HL-60 (cell line): ENCODE data around the gene TENM4.
A peak's percentile ranks its signal among the peaks of the same experiment; 100 is the strongest.

ENCODE experiments used
- DNase-seq, 2 experiments: peaks; one replicate each; pipeline ENCODE4 v3.0.0-alpha.2; 2010 to 2020; ENCODE audit warnings: low read depth in 1 of 2, low spot score in 1 of 2
- H3K27ac ChIP-seq: fragments of 250-450 bp; sonication (Bioruptor Pico); replicated peaks from 2 replicates; pipeline ENCODE4 v1.5.1; 2020; ENCODE audit warnings: mild to moderate bottlenecking, moderate library complexity
- H3K27me3 ChIP-seq: fragments of 250-450 bp; sonication (Bioruptor Pico); 2 replicates; pipeline ENCODE4 v1.5.1; 2021; ENCODE audit warnings: mild to moderate bottlenecking, moderate library complexity; ENCODE audit not compliant: insufficient read depth, poor library complexity, severe bottlenecking
- H3K4me3 ChIP-seq: replicated peaks from 2 replicates; pipeline ENCODE4 v1.5.1; 2011; ENCODE audit warnings: mild to moderate bottlenecking, control low read depth, low read length; ENCODE audit not compliant: insufficient read depth
- GABPA ChIP-seq: IDR thresholded peaks from 2 replicates; pipeline ENCODE4 v1.6.1; 2012; ENCODE audit warnings: low read depth
- POLR2AphosphoS5 ChIP-seq: IDR thresholded peaks from 2 replicates; pipeline ENCODE4 v1.6.1; 2012; ENCODE audit warnings: low read depth
- SPI1 ChIP-seq: IDR thresholded peaks from 2 replicates; pipeline ENCODE4 v1.6.1; 2012; ENCODE audit warnings: low read depth, mild to moderate bottlenecking, borderline replicate concordance
- TF ChIP-seq, protein P1 (sequence below): IDR thresholded peaks from 2 replicates; pipeline ENCODE4 v1.6.1; 2012; ENCODE audit warnings: low read depth; ENCODE audit not compliant: insufficient replicate concordance
- TF ChIP-seq, protein P2 (sequence below): IDR thresholded peaks from one replicate; pipeline ENCODE4 v1.5.1; 2011; ENCODE audit warnings: low read length, control low read depth, inconsistent platforms; ENCODE audit not compliant: insufficient read depth

Gene TENM4

DNA sequence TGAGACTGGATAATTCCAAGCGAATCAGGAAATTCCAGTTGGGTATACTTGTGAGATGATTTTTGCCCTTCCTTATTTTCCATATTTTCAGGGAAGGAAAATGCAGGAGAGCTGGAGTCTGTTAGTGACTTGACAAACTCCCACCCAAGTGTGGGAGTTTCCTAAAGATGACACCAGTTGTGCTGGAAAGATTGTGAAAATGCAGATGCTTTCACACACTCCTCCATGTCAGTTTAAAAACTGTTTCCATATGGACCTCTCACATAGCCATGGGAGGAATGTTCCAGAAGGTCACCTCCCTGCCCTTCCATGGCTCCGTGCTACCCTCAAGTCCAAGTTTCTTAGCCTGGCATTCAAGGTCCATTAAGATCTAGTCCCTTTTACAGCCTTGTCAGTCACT is 515.4 kb downstream of the TENM4 start:
- Histone ChIP-seq H3K4me3 (no peak overlapping the region), H3K27me3 (peaks cover 1% of the 10 kb centered on the region), H3K27ac (no peak overlapping the region)
- TF ChIP-seq GABPA = no peak
- TF ChIP-seq SPI1 = no peak
- no peak for DNase-seq

DNA sequence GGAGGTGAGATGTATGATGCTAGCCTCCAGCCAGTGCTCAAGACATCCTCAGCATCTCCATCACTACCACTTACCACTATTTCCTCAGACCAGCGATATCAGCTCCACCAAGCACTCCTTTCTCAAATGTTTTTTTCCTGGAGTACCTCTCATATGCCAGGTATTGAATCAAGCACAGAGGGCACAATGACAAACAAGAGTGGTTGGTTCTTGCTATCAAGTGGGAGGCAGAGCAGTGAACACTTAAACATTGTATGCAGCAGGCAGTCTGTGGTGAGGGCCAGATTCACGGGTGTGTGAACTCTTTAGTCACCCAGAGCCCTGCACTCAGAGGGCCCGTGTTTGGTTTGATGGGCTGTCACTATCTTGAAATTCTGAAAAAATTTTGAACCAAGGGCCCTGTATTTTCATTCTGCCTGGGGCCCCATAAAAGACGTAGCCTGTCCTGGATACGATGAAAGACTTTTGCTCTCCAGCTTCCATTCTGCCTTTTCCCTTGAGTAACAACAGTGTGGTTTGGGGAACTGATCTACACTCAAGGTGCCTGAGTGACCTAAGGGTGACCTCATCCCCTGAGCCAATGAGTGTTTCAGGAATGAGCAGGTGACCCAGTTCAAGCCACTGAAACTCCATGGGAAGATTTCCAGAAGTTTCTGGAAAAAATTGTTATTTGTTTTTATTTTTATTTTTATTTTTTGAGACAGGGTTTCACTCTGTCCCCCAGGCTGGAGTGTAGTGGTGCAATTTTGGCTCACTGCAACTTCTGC is 517.8 kb downstream of the TENM4 start:
- H3K27ac ChIP-seq = no peak overlapping the region
- TF ChIP-seq POLR2AphosphoS5 (no peak), SPI1 (no peak), GABPA (no peak)
- TF ChIP-seq, protein P1, sequence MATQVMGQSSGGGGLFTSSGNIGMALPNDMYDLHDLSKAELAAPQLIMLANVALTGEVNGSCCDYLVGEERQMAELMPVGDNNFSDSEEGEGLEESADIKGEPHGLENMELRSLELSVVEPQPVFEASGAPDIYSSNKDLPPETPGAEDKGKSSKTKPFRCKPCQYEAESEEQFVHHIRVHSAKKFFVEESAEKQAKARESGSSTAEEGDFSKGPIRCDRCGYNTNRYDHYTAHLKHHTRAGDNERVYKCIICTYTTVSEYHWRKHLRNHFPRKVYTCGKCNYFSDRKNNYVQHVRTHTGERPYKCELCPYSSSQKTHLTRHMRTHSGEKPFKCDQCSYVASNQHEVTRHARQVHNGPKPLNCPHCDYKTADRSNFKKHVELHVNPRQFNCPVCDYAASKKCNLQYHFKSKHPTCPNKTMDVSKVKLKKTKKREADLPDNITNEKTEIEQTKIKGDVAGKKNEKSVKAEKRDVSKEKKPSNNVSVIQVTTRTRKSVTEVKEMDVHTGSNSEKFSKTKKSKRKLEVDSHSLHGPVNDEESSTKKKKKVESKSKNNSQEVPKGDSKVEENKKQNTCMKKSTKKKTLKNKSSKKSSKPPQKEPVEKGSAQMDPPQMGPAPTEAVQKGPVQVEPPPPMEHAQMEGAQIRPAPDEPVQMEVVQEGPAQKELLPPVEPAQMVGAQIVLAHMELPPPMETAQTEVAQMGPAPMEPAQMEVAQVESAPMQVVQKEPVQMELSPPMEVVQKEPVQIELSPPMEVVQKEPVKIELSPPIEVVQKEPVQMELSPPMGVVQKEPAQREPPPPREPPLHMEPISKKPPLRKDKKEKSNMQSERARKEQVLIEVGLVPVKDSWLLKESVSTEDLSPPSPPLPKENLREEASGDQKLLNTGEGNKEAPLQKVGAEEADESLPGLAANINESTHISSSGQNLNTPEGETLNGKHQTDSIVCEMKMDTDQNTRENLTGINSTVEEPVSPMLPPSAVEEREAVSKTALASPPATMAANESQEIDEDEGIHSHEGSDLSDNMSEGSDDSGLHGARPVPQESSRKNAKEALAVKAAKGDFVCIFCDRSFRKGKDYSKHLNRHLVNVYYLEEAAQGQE = no peak
- TF ChIP-seq, protein P2, sequence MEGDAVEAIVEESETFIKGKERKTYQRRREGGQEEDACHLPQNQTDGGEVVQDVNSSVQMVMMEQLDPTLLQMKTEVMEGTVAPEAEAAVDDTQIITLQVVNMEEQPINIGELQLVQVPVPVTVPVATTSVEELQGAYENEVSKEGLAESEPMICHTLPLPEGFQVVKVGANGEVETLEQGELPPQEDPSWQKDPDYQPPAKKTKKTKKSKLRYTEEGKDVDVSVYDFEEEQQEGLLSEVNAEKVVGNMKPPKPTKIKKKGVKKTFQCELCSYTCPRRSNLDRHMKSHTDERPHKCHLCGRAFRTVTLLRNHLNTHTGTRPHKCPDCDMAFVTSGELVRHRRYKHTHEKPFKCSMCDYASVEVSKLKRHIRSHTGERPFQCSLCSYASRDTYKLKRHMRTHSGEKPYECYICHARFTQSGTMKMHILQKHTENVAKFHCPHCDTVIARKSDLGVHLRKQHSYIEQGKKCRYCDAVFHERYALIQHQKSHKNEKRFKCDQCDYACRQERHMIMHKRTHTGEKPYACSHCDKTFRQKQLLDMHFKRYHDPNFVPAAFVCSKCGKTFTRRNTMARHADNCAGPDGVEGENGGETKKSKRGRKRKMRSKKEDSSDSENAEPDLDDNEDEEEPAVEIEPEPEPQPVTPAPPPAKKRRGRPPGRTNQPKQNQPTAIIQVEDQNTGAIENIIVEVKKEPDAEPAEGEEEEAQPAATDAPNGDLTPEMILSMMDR = no peak
- no peaks in the 10 kb centered on the region for H3K27me3 ChIP-seq
- no peak overlapping the region for H3K4me3 ChIP-seq
- DNase-seq = peak in 1 of 2 experiments; percentile 17

DNA sequence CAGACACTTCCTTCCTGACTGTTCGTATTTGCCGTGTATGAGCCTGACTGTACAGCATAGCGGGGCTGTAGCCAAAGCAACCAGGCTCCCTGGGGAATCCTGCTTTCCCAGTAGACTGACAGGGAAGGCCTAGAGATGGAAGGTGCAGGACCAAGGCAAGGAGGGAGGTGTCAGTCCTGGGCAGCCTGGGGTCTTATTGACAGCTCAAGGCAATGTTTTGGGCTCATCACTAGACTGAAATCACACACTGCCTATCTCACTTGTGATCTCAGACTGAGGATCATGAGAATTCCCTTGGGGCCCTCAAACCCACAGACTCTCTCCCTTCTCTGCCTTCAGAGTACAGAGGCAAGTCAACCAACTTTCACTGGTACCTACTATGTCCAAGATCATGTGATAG is 519.3 kb downstream of the TENM4 start:
- no peaks in the 10 kb centered on the region for H3K27me3 ChIP-seq
- H3K27ac ChIP-seq = no peak overlapping the region
- TF ChIP-seq SPI1 (no peak), GABPA (no peak), POLR2AphosphoS5 (no peak)
- TF ChIP-seq, protein P2 = no peak
- TF ChIP-seq, protein P1 = no peak
- no peak overlapping the region for H3K4me3 ChIP-seq
- no peak for DNase-seq

DNA sequence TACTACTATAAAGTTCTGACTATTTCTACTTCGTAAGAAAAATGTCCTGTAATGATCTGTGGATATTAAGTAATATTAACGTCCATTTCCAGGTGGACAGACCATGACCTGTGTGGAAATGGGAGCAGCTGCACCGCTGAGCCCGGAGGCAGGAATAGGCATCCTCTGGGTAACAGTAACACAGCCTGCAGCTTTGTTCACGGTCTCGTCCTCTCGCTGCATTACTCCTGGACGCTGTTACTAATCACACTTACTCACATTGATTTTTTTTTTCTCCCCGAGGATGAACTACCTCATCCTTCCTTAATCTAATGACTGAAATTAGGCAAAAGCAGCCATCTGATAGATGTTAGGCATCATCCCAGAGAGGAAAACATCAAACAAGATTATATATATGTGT is 520.5 kb downstream of the TENM4 start:
- TF ChIP-seq GABPA (no peak), POLR2AphosphoS5 (no peak), SPI1 (no peak)
- TF ChIP-seq, protein P1 = no peak
- TF ChIP-seq, protein P2 = no peak
- no peak overlapping the region for H3K4me3 ChIP-seq
- H3K27me3 ChIP-seq = no peaks in the 10 kb centered on the region
- no peak overlapping the region for H3K27ac ChIP-seq
- no peak for DNase-seq
